A673 (cell line): ENCODE results near the gene CENPA. TPM values are rescaled to one million over a fixed set of nuclear protein-coding genes. Genes with fewer than 3 reads are reported as not detected.
"Not testable (repeated sequence)": the region's sequence is repeated elsewhere in the genome, so short reads cannot be mapped to it uniquely, and the experiment has no call there.

Experiments used
- BruUV-seq: library from RNA; stranded (reverse); fragments of 400-500 nt; replicated peaks from 2 replicates; lab custom pipeline; 2021; lab: Mats Ljungman, UMichigan
- CTCF ChIA-PET: fragments of 300-600 bp; sonication (Branson Sonifier 250); formaldehyde crosslinking; loops from one replicate; lab custom pipeline; 2022; ENCODE audit warnings: antibody characterized with exemption; lab: Charles Lee
- POLR2A ChIA-PET: fragments of 300-600 bp; sonication (Branson Sonifier 250); formaldehyde crosslinking; loops from one replicate; lab custom pipeline; 2022; ENCODE audit warnings: antibody characterized with exemption; ENCODE audit not compliant: low non-redundant PET; lab: Charles Lee
- DNase-seq: peaks from one replicate; pipeline ENCODE4 v3.0.0-alpha.2; 2015; ENCODE audit warnings: low spot score
- H3K27ac ChIP-seq: fragments of 200-600 bp; sonication (generic); 2 replicates; pipeline ENCODE4 v1.5.1; 2016; ENCODE audit warnings: mixed run types, low read depth, mild to moderate bottlenecking, mixed read lengths, antibody characterized with exemption, low read length; ENCODE audit not compliant: poor library complexity, severe bottlenecking
- H3K27me3 ChIP-seq: fragments of 200-600 bp; sonication (generic); replicated peaks from 2 replicates; pipeline ENCODE4 v1.6.1; 2017; ENCODE audit warnings: mixed run types, low read depth, mild to moderate bottlenecking, mixed read lengths, antibody characterized with exemption, low read length; ENCODE audit not compliant: insufficient read depth, poor library complexity
- H3K36me3 ChIP-seq: fragments of 200-600 bp; sonication (generic); 2 replicates; pipeline ENCODE4 v1.6.1; 2016; ENCODE audit warnings: mixed run types, mild to moderate bottlenecking, mixed read lengths, antibody characterized with exemption, low read length; ENCODE audit not compliant: insufficient read depth, poor library complexity, severe bottlenecking
- H3K4me1 ChIP-seq: fragments of 200-600 bp; sonication (generic); 2 replicates; pipeline ENCODE4 v1.6.1; 2017; ENCODE audit warnings: mixed run types, mild to moderate bottlenecking, mixed read lengths, antibody characterized with exemption, low read length; ENCODE audit not compliant: insufficient read depth, poor library complexity, severe bottlenecking
- H3K4me3 ChIP-seq: fragments of 200-600 bp; sonication (generic); 2 replicates; pipeline ENCODE4 v1.5.1; 2016; ENCODE audit warnings: low read depth, mixed run types, mild to moderate bottlenecking, mixed read lengths, low read length; ENCODE audit not compliant: poor library complexity, severe bottlenecking
- H3K9me3 ChIP-seq: fragments of 200-600 bp; sonication (generic); 2 replicates; pipeline ENCODE4 v1.6.1; 2016; ENCODE audit warnings: mixed run types, low read depth, mild to moderate bottlenecking, mixed read lengths, antibody characterized with exemption, low read length; ENCODE audit not compliant: poor library complexity, severe bottlenecking
- CTCF ChIP-seq: fragments of 300-800, 200-600 bp; sonication (generic); conservative IDR thresholded peaks from 2 replicates; pipeline ENCODE4 v1.5.1; 2017; ENCODE audit warnings: low read depth, mild to moderate bottlenecking, antibody characterized with exemption, low read length, moderate library complexity, mixed read lengths
- EZH2 ChIP-seq: fragments of 200-600 bp; sonication (generic); IDR thresholded peaks from 2 replicates; pipeline ENCODE4 v1.6.1; 2017; ENCODE audit warnings: borderline replicate concordance, low read depth, mild to moderate bottlenecking, mixed read lengths, antibody characterized with exemption, low read length; ENCODE audit not compliant: poor library complexity, severe bottlenecking
- intact Hi-C: fragments of 100-400 bp; cut with micrococcal nuclease; formaldehyde crosslinking; loops from one replicate; pipeline ENCODE4 v1.10.0; 2022; ENCODE audit not compliant: unreplicated experiment
- total RNA-seq: library from RNA; stranded (reverse); gene quantifications from 2 replicates; pipeline ENCODE4 v1.2.3, GENCODE V29; 2021

CENPA gene
- total RNA-seq, 1 experiment from 2014 or later = 59.2 TPM

- Histone ChIP-seq H3K27me3 (no peaks in the 10 kb centered on the region), H3K27ac (no peak overlapping the region), H3K4me3 (no peak overlapping the region), H3K36me3 (no peaks in the 10 kb centered on the region), H3K4me1 (peaks cover 17% of the 10 kb centered on the region), H3K9me3 (no peaks in the 10 kb centered on the region)
- CTCF ChIA-PET = no interaction called here
- BruUV-seq = no TSS peak
- POLR2A ChIA-PET = no interaction called here
- no peak for TF ChIP-seq EZH2
- TF ChIP-seq CTCF = no peak
- DNase-seq = no peak
- intact Hi-C loops = no loop called here
Measured at GRCh38 chr2:26759845-26760244, 26.0 kb upstream of the CENPA start.

GRCh38 chr2:26760991-26761390 lies 24.9 kb upstream of the CENPA start:
- H3K27ac ChIP-seq, H3K9me3 ChIP-seq, POLR2A ChIA-PET, intact Hi-C loops, H3K36me3 ChIP-seq, H3K4me3 ChIP-seq, DNase-seq, CTCF ChIA-PET, BruUV-seq, H3K27me3 ChIP-seq: not testable (repeated sequence)
- peaks cover 25% of the 10 kb centered on the region for H3K4me1 ChIP-seq

GRCh38 chr2:26763019-26763418 lies 22.8 kb upstream of the CENPA start:
- Histone ChIP-seq H3K36me3 (no peaks in the 10 kb centered on the region), H3K9me3 (no peaks in the 10 kb centered on the region), H3K27ac (no peak overlapping the region), H3K4me1 (peaks cover 16% of the 10 kb centered on the region), H3K27me3 (no peaks in the 10 kb centered on the region), H3K4me3 (no peak overlapping the region)
- TF ChIP-seq EZH2 (no peak), CTCF (no peak)
- no TSS peak for BruUV-seq
- CTCF ChIA-PET = interaction anchor here (0.7 kb wide), 1 partner anchor 76 kb away, joined by 3 read pairs; no protein-coding TSS in a partner anchor
- DNase-seq = no peak
- intact Hi-C loops = no loop called here
- POLR2A ChIA-PET = no interaction called here
